K562 (cell line): ENCODE results near the gene EPDR1. TPM values are rescaled to one million over a fixed set of nuclear protein-coding genes. Genes with fewer than 3 reads are reported as not detected.

Experiments
- ATAC-seq: fragments of 200-7000 bp; cut with Tn5 transposase; 3 replicates; pipeline ENCODE4 v1.9.1; 2020; ENCODE audit warnings: moderate library complexity
- BruUV-seq: library from RNA; stranded (reverse); fragments of 400-500 nt; replicated peaks from 2 replicates; lab custom pipeline; 2021; lab: Mats Ljungman, UMichigan
- CTCF ChIA-PET: fragments of 300-600 bp; formaldehyde crosslinking; extraction: SDS; loops from one replicate; lab custom pipeline; 2021; ENCODE audit warnings: low intra/inter-chr PET ratio; lab: Yijun Ruan, JAX
- POLR2A ChIA-PET: fragments of 300-600, 350-650 bp; sonication (Branson Sonifier 250); formaldehyde crosslinking; extraction: SDS; loops from one replicate; lab custom pipeline; 2021; ENCODE audit warnings: antibody characterized with exemption, inconsistent platforms; lab: Yijun Ruan, JAX
- DNase-seq, 4 experiments: peaks; one replicate each; pipeline versions ENCODE4 v3.0.0 to v3.0.0-alpha.2; 2011 to 2018; ENCODE audit warnings: low spot score in 3 of 4, mixed read lengths in 3 of 4; ENCODE audit errors: extremely low read depth in 1 of 4
- FAIRE-seq: peaks from 2 replicates; lab custom pipeline; 2011; peaks lifted over from hg19 to GRCh38; lab: Jason Lieb, UNC
- H2AFZ ChIP-seq: 2 replicates; pipeline ENCODE4 v1.6.0; 2011; ENCODE audit warnings: low read depth, low read length, control low read depth, inconsistent platforms
- H3K27ac ChIP-seq: fragments of 200-600 bp; 3 replicates; pipeline ENCODE4 v1.8.0; 2011; ENCODE audit warnings: low read depth, mild to moderate bottlenecking, control low read depth, inconsistent platforms, low read length, moderate library complexity, mixed read lengths; ENCODE audit errors: extremely low read depth
- H3K27me3 ChIP-seq, 2 experiments: fragments of 300-600 bp in 1 of 2; 2 replicates in 1 of 2; 3 replicates in 1 of 2; pipeline versions ENCODE4 v1.6.0 to v1.8.0; 2011; ENCODE audit warnings: inconsistent platforms in 2 of 2, low read length in 2 of 2, mild to moderate bottlenecking in 1 of 2, mixed read lengths in 1 of 2, moderate library complexity in 1 of 2; ENCODE audit not compliant: control insufficient read depth in 2 of 2, insufficient read depth in 2 of 2
- H3K36me3 ChIP-seq: fragments of 300-600 bp; 3 replicates; pipeline ENCODE4 v1.8.0; 2011; ENCODE audit warnings: mild to moderate bottlenecking, low read length, inconsistent platforms; ENCODE audit not compliant: control insufficient read depth, insufficient read depth
- H3K4me1 ChIP-seq, 2 experiments: fragments of 200-600 bp in 1 of 2; replicated peaks in 1 of 2; 2 replicates in 1 of 2; 3 replicates in 1 of 2; pipeline versions ENCODE4 v1.5.1 to v1.8.0; 2011; ENCODE audit warnings: inconsistent platforms in 2 of 2, low read length in 2 of 2, mild to moderate bottlenecking in 1 of 2, mixed read lengths in 1 of 2, moderate library complexity in 1 of 2; ENCODE audit not compliant: control insufficient read depth in 2 of 2, insufficient read depth in 2 of 2
- H3K4me2 ChIP-seq: 2 replicates; pipeline ENCODE4 v1.6.1; 2011; ENCODE audit warnings: low read length, control low read depth, inconsistent platforms, mixed read lengths; ENCODE audit not compliant: insufficient read depth
- H3K4me3 ChIP-seq: fragments of 200-600 bp; sonication (generic), shearing (Covaris generic); 2 replicates; pipeline ENCODE4 v1.5.1; 2016; ENCODE audit warnings: control low read depth, inconsistent platforms
- H3K79me2 ChIP-seq: fragments of 200-600 bp; 3 replicates; pipeline ENCODE4 v1.8.0; 2011; ENCODE audit warnings: low read length, inconsistent platforms; ENCODE audit not compliant: control insufficient read depth, insufficient read depth
- H3K9ac ChIP-seq, 2 experiments: 2 replicates each; pipeline versions ENCODE4 v1.6.0 to v1.6.1; 2011; ENCODE audit warnings: low read depth in 2 of 2, low read length in 2 of 2, control low read depth in 1 of 2, inconsistent platforms in 1 of 2, mild to moderate bottlenecking in 1 of 2, mixed read lengths in 1 of 2; ENCODE audit not compliant: insufficient read depth in 1 of 2
- H3K9me1 ChIP-seq: one replicate; pipeline ENCODE4 v1.6.0; 2011; ENCODE audit warnings: inconsistent platforms, mild to moderate bottlenecking, low read length, moderate library complexity; ENCODE audit not compliant: control insufficient read depth, insufficient read depth
- H3K9me3 ChIP-seq: replicated peaks from 2 replicates; pipeline ENCODE4 v1.5.1; 2011; ENCODE audit warnings: low read depth, low read length, inconsistent platforms; ENCODE audit not compliant: control insufficient read depth, insufficient read depth
- H4K20me1 ChIP-seq: replicated peaks from 2 replicates; pipeline ENCODE4 v1.6.1; 2011; ENCODE audit warnings: low read length, inconsistent platforms, mixed read lengths; ENCODE audit not compliant: control insufficient read depth, insufficient read depth
- SAFB2 ChIP-seq: fragments of 200-400 bp; formaldehyde crosslinking; IDR thresholded peaks from 2 replicates; pipeline ENCODE4 v1.6.1; 2018; ENCODE audit warnings: borderline replicate concordance, low read length, low read depth, moderate library complexity; ENCODE audit not compliant: severe bottlenecking
- ZNF764 ChIP-seq: fragments of 250-450 bp; sonication (Bioruptor Pico); IDR thresholded peaks from 2 replicates; pipeline ENCODE4 v1.4.0; 2020; ENCODE audit warnings: low read depth, mild to moderate bottlenecking, moderate library complexity
- WGBS: fragments of 100-300 bp; shearing (Covaris generic); methylation state at CpG from one replicate; pipeline ENCODE4 v1.1.6; 2016; ENCODE audit warnings: low coverage, mixed read lengths; ENCODE audit not compliant: insufficient coverage; ENCODE audit errors: missing lambda C conversion rate; 5-methylcytosine and 5-hydroxymethylcytosine counted together
- in situ Hi-C: fragments of 300-500 bp; cut with MboI; formaldehyde crosslinking; loops from 4 replicates; pipeline ENCODE4 v1.15.0; 2018; ENCODE audit warnings: inconsistent platforms, mixed read lengths
- intact Hi-C: fragments of 100-400 bp; cut with micrococcal nuclease; formaldehyde crosslinking; loops from 2 replicates; pipeline ENCODE4 v1.14.2; 2022
- polyA plus RNA-seq, 8 experiments: library from polyadenylated mRNA; depleted of rRNA in 4 of 8; stranded (reverse) in 5 of 8; unstranded in 3 of 8; fragments of >200 nt; fragmentation: Nextera tagmentation in 2 of 8; fragmentation: Illumina TruSeq in 1 of 8; extraction: Ambion mirVana in 2 of 8; extraction: Trizol in 1 of 8; gene quantifications; 2 replicates each; pipeline versions ENCODE4 v1.2.1 to v1.2.3, GENCODE V29; 2011 to 2014; ENCODE audit warnings: inconsistent platforms in 1 of 8, missing spikeins in 1 of 8
- total RNA-seq, 7 experiments: library from RNA; depleted of rRNA in 6 of 7; stranded (reverse); fragments of >200 nt in 6 of 7; fragmentation: Illumina TruSeq in 2 of 7; extraction: Trizol in 2 of 7; gene quantifications; 2 replicates each; pipeline versions ENCODE4 v1.2.1 to v1.2.3, GENCODE V29; 2011 to 2021; ENCODE audit warnings: low replicate concordance in 1 of 7
- TF ChIP-seq, protein P1 (sequence below): sonication (generic); formaldehyde crosslinking; IDR thresholded peaks from 2 replicates; pipeline ENCODE4 v1.8.0; 2022; ENCODE audit warnings: mild to moderate bottlenecking, missing genetic modification reagents
- TF ChIP-seq, protein P2 (sequence below): fragments of 250-450 bp; sonication (Bioruptor Pico); IDR thresholded peaks from 2 replicates; pipeline ENCODE4 v1.5.0; 2021
- TF ChIP-seq, protein P3 (sequence below): fragments of 200-600 bp; sonication (generic); IDR thresholded peaks from one replicate; pipeline ENCODE4 v1.6.1; 2012; ENCODE audit warnings: mild to moderate bottlenecking, low read depth, low read length, inconsistent platforms

EPDR1 gene
- total and polyA plus RNA-seq, 9 of the 15 experiments (the other 6 are each of a cell fraction or from before 2014, with no cell fraction given), result 0.01 to 0.11 TPM; not detected in 7

DNA sequence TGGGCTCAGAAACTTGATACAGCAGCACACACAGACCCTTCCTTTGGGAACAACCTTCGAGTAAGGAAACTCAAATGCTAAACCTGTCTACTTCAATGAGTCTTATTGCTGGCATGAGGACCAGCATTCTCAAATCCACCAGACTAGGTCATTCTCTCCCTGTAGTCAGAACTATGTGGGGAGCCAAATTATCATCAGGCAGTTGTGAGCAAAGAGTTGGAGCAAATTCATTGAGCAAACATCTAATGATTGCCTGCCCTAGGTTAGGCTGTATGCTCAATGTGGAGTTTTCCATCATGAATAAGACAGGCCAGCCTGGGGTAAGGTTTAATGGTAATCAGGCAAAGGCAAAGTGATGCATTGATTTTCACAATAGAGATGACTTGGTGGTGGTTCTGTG, 3.6 kb downstream of the EPDR1 start:
- intact Hi-C loops, result no loop called here
- no peak overlapping the region for H3K9ac ChIP-seq
- no peaks in the 10 kb centered on the region for H4K20me1 ChIP-seq
- ChIA-PET CTCF (no interaction called here), POLR2A (no interaction called here)
- no peaks in the 10 kb centered on the region for H3K36me3 ChIP-seq
- no peak overlapping the region for H2AFZ ChIP-seq
- no peaks in the 10 kb centered on the region for H3K9me3 ChIP-seq
- no peak for FAIRE-seq
- no peak overlapping the region for H3K4me3 ChIP-seq
- no TSS peak for BruUV-seq
- no peak overlapping the region for H3K27ac ChIP-seq
- H3K4me1 ChIP-seq, result peaks cover 9 to 19% of the 10 kb centered on the region in 2 experiments; a peak in 4 of 5 replicates
- no peak for ATAC-seq
- WGBS, result 0% methylated on average over 1 of the region's 1 CpG
- H3K79me2 ChIP-seq, result no peaks in the 10 kb centered on the region
- in situ Hi-C loops, result no loop called here
- no peaks in the 10 kb centered on the region for H3K9me1 ChIP-seq
- H3K27me3 ChIP-seq, result no peaks in the 10 kb centered on the region
- no peak overlapping the region for H3K4me2 ChIP-seq
- no peak for DNase-seq
- TF ChIP-seq, protein P1, sequence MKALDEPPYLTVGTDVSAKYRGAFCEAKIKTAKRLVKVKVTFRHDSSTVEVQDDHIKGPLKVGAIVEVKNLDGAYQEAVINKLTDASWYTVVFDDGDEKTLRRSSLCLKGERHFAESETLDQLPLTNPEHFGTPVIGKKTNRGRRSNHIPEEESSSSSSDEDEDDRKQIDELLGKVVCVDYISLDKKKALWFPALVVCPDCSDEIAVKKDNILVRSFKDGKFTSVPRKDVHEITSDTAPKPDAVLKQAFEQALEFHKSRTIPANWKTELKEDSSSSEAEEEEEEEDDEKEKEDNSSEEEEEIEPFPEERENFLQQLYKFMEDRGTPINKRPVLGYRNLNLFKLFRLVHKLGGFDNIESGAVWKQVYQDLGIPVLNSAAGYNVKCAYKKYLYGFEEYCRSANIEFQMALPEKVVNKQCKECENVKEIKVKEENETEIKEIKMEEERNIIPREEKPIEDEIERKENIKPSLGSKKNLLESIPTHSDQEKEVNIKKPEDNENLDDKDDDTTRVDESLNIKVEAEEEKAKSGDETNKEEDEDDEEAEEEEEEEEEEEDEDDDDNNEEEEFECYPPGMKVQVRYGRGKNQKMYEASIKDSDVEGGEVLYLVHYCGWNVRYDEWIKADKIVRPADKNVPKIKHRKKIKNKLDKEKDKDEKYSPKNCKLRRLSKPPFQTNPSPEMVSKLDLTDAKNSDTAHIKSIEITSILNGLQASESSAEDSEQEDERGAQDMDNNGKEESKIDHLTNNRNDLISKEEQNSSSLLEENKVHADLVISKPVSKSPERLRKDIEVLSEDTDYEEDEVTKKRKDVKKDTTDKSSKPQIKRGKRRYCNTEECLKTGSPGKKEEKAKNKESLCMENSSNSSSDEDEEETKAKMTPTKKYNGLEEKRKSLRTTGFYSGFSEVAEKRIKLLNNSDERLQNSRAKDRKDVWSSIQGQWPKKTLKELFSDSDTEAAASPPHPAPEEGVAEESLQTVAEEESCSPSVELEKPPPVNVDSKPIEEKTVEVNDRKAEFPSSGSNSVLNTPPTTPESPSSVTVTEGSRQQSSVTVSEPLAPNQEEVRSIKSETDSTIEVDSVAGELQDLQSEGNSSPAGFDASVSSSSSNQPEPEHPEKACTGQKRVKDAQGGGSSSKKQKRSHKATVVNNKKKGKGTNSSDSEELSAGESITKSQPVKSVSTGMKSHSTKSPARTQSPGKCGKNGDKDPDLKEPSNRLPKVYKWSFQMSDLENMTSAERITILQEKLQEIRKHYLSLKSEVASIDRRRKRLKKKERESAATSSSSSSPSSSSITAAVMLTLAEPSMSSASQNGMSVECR (CRISPR knock-in tag), result no peak
- TF ChIP-seq, protein P2, sequence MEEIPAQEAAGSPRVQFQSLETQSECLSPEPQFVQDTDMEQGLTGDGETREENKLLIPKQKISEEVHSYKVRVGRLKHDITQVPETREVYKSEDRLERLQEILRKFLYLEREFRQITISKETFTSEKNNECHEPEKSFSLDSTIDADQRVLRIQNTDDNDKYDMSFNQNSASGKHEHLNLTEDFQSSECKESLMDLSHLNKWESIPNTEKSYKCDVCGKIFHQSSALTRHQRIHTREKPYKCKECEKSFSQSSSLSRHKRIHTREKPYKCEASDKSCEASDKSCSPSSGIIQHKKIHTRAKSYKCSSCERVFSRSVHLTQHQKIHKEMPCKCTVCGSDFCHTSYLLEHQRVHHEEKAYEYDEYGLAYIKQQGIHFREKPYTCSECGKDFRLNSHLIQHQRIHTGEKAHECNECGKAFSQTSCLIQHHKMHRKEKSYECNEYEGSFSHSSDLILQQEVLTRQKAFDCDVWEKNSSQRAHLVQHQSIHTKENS, result no peak
- TF ChIP-seq, protein P3, sequence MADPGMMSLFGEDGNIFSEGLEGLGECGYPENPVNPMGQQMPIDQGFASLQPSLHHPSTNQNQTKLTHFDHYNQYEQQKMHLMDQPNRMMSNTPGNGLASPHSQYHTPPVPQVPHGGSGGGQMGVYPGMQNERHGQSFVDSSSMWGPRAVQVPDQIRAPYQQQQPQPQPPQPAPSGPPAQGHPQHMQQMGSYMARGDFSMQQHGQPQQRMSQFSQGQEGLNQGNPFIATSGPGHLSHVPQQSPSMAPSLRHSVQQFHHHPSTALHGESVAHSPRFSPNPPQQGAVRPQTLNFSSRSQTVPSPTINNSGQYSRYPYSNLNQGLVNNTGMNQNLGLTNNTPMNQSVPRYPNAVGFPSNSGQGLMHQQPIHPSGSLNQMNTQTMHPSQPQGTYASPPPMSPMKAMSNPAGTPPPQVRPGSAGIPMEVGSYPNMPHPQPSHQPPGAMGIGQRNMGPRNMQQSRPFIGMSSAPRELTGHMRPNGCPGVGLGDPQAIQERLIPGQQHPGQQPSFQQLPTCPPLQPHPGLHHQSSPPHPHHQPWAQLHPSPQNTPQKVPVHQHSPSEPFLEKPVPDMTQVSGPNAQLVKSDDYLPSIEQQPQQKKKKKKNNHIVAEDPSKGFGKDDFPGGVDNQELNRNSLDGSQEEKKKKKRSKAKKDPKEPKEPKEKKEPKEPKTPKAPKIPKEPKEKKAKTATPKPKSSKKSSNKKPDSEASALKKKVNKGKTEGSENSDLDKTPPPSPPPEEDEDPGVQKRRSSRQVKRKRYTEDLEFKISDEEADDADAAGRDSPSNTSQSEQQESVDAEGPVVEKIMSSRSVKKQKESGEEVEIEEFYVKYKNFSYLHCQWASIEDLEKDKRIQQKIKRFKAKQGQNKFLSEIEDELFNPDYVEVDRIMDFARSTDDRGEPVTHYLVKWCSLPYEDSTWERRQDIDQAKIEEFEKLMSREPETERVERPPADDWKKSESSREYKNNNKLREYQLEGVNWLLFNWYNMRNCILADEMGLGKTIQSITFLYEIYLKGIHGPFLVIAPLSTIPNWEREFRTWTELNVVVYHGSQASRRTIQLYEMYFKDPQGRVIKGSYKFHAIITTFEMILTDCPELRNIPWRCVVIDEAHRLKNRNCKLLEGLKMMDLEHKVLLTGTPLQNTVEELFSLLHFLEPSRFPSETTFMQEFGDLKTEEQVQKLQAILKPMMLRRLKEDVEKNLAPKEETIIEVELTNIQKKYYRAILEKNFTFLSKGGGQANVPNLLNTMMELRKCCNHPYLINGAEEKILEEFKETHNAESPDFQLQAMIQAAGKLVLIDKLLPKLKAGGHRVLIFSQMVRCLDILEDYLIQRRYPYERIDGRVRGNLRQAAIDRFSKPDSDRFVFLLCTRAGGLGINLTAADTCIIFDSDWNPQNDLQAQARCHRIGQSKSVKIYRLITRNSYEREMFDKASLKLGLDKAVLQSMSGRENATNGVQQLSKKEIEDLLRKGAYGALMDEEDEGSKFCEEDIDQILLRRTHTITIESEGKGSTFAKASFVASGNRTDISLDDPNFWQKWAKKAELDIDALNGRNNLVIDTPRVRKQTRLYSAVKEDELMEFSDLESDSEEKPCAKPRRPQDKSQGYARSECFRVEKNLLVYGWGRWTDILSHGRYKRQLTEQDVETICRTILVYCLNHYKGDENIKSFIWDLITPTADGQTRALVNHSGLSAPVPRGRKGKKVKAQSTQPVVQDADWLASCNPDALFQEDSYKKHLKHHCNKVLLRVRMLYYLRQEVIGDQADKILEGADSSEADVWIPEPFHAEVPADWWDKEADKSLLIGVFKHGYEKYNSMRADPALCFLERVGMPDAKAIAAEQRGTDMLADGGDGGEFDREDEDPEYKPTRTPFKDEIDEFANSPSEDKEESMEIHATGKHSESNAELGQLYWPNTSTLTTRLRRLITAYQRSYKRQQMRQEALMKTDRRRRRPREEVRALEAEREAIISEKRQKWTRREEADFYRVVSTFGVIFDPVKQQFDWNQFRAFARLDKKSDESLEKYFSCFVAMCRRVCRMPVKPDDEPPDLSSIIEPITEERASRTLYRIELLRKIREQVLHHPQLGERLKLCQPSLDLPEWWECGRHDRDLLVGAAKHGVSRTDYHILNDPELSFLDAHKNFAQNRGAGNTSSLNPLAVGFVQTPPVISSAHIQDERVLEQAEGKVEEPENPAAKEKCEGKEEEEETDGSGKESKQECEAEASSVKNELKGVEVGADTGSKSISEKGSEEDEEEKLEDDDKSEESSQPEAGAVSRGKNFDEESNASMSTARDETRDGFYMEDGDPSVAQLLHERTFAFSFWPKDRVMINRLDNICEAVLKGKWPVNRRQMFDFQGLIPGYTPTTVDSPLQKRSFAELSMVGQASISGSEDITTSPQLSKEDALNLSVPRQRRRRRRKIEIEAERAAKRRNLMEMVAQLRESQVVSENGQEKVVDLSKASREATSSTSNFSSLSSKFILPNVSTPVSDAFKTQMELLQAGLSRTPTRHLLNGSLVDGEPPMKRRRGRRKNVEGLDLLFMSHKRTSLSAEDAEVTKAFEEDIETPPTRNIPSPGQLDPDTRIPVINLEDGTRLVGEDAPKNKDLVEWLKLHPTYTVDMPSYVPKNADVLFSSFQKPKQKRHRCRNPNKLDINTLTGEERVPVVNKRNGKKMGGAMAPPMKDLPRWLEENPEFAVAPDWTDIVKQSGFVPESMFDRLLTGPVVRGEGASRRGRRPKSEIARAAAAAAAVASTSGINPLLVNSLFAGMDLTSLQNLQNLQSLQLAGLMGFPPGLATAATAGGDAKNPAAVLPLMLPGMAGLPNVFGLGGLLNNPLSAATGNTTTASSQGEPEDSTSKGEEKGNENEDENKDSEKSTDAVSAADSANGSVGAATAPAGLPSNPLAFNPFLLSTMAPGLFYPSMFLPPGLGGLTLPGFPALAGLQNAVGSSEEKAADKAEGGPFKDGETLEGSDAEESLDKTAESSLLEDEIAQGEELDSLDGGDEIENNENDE, result no peak
- TF ChIP-seq SAFB2, result no peak
- no peak for TF ChIP-seq ZNF764 (CRISPR knock-in tag)
